HFFc6 (cell line): Measurements from ENCODE around the gene AUNIP. TPM values are rescaled to one million over a fixed set of nuclear protein-coding genes. Genes with fewer than 3 reads are reported as not detected.

Experiments
- DNase-seq: peaks from one replicate; pipeline ENCODE4 v3.0.0-alpha.2; 2018
- H3K27ac Mint-ChIP-seq: 2 replicates; pipeline ENCODE4 v1.8.0; 2020; ENCODE audit warnings: mild to moderate bottlenecking, mixed read lengths
- H3K27me3 Mint-ChIP-seq: 2 replicates; pipeline ENCODE4 v1.8.0; 2021; ENCODE audit warnings: mild to moderate bottlenecking, moderate library complexity, mixed read lengths; ENCODE audit not compliant: insufficient read depth
- H3K36me3 Mint-ChIP-seq: 2 replicates; pipeline ENCODE4 v1.8.0; 2021; ENCODE audit warnings: low read depth, mixed read lengths
- H3K4me1 Mint-ChIP-seq: 2 replicates; pipeline ENCODE4 v1.8.0; 2020; ENCODE audit warnings: low read depth, mixed read lengths
- H3K4me3 Mint-ChIP-seq: 2 replicates; pipeline ENCODE4 v1.8.0; 2020; ENCODE audit warnings: mild to moderate bottlenecking, moderate library complexity, mixed read lengths
- H3K9me3 Mint-ChIP-seq: 2 replicates; pipeline ENCODE4 v1.8.0; 2020; ENCODE audit warnings: mild to moderate bottlenecking, mixed read lengths
- microRNA-seq: library from miRNA; unstranded; fragments of <30 nt; microRNA quantifications from one replicate; pipeline ENCODE4, GENCODE V29; 2019
- total RNA-seq, 6 experiments: library from RNA; stranded (reverse); fragmentation: NEBNext Ultra II Directional; extraction: Animal tissue kit (Norgen Biotek cat#: 25700); gene quantifications; 2 replicates in 1 of 6; 3 replicates in 5 of 6; pipeline ENCODE4 v1.2.3, GENCODE V29; 2021
- TF ChIP-seq, protein P1 (sequence below): fragments of 200-600 bp; sonication (generic); IDR thresholded peaks from 2 replicates; pipeline ENCODE4 v1.5.0; 2021; ENCODE audit warnings: antibody characterized with exemption, mild to moderate bottlenecking

AUNIP gene
- total RNA-seq, 6 experiments from 2014 or later = 2.4 to 3.6 (median 3.2) TPM

DNA sequence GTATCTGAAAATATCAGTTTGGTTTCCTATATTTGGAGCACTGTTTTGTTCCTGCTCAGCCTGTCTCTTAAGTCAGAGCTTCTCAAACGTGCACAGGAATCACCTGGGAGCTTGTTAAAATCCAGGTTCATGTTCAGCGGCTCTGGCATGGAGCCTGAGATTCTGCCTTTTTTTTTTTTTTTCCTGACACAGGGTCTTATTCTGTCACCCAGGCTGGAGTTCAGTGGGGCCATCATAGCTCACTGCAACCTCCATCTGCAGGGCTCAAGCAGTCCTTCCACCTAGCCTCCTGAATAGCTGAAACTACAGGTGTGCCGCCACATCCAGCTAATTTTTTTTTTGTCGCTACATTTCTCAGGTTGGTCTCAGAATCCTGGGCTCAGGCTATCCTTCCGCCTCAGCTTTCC is 71.5 kb downstream of the AUNIP start:
- H3K4me3 Mint-ChIP-seq = no peak overlapping the region
- TF ChIP-seq, protein P1, sequence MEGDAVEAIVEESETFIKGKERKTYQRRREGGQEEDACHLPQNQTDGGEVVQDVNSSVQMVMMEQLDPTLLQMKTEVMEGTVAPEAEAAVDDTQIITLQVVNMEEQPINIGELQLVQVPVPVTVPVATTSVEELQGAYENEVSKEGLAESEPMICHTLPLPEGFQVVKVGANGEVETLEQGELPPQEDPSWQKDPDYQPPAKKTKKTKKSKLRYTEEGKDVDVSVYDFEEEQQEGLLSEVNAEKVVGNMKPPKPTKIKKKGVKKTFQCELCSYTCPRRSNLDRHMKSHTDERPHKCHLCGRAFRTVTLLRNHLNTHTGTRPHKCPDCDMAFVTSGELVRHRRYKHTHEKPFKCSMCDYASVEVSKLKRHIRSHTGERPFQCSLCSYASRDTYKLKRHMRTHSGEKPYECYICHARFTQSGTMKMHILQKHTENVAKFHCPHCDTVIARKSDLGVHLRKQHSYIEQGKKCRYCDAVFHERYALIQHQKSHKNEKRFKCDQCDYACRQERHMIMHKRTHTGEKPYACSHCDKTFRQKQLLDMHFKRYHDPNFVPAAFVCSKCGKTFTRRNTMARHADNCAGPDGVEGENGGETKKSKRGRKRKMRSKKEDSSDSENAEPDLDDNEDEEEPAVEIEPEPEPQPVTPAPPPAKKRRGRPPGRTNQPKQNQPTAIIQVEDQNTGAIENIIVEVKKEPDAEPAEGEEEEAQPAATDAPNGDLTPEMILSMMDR = no peak
- H3K27me3 Mint-ChIP-seq = peaks cover 39% of the 10 kb centered on the region
- no peak overlapping the region for H3K27ac Mint-ChIP-seq
- DNase-seq = no peak
- H3K4me1 Mint-ChIP-seq = peaks cover 28% of the 10 kb centered on the region
- no peaks in the 10 kb centered on the region for H3K9me3 Mint-ChIP-seq
- peaks cover 6% of the 10 kb centered on the region; the same call in 1 of the 2 replicates for H3K36me3 Mint-ChIP-seq

DNA sequence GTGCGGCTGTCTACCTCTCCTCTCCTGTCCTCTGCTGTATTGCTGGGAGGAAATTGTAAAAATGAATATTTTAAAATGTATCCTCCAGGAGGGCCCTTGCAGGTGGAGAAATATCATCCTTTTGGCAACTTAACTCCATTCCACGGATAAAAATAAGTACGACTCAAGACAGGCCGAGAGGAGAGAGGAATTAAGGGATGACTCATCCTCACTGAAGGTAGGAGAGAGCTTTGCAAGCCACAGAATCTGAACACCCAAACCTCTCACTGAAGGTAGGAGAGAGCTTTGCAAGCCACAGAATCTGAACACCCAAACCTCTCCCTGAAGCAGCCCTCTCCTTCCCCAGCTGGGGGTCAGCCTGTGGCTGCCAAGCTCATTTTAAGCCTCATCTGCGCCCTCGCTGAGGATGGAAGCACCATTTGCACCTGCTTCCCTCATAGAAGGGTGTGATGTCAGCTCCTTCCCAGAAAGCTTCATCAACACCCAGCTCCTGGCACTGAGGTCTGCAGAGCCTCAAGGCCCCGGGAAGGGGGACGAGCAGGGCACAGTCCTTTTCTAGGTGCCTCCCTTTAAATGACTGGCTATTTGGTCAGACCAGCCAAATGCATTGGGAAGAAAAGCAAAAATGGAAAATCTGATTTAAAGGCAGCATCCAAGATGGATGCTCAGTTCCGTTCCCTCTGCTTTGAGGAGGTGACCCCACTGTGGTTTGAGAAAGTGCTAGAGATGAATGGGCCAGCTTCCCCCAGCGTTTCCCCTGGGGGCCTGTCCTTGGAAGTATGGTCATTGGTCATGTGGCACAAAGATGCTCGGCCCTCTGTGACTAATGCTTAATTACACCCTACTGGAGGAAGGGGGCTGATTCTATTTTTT is 72.1 kb downstream of the AUNIP start:
- Mint-ChIP-seq H3K4me3 (no peak overlapping the region), H3K4me1 (peaks cover 28% of the 10 kb centered on the region), H3K9me3 (no peaks in the 10 kb centered on the region), H3K27me3 (peaks cover 38% of the 10 kb centered on the region), H3K27ac (no peak overlapping the region), H3K36me3 (peaks cover 6% of the 10 kb centered on the region; the same call in 1 of the 2 replicates)
- DNase-seq = peak; percentile 48
- TF ChIP-seq, protein P1 = no peak

DNA sequence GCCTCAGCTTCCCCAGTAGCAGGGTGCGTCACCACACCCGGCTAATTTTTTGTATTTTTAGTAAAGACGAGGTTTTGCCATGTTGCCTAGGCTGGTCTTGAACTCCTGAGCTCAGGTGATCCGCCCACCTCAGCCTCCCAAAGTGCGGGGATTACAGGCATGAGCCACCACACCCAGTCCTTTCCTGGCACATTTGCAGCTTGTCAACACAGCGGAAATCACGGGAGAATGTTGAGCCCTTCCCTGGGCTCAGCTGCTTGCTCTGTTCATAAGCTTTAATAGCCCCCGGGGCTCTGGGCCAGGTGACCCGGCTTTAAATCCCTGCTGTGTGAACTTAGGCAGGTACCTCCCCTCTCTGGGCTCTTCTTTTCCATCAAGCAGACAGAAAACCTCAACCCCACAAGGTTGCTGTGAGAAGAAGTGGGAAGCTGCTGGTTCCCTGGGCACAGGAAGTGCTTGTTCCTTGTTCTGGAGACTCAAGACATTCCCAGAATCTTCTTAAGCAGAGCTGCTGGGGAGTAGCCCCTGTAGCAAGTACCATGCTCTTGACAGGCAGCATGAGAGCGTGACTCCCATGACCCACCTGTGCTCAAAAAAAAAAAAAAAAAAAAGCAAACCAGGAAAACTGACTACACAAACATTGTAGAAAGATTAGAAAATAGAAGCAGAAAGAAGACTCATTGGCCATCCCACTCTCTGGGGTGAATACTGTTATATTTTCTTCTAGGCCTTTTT is 73.8 kb downstream of the AUNIP start:
- peaks cover 26% of the 10 kb centered on the region for H3K27me3 Mint-ChIP-seq
- peaks cover 6% of the 10 kb centered on the region; the same call in 1 of the 2 replicates for H3K36me3 Mint-ChIP-seq
- no peak overlapping the region for H3K4me3 Mint-ChIP-seq
- H3K4me1 Mint-ChIP-seq = peaks cover 28% of the 10 kb centered on the region
- TF ChIP-seq, protein P1 = no peak
- no peaks in the 10 kb centered on the region for H3K9me3 Mint-ChIP-seq
- DNase-seq = no peak
- no peak overlapping the region for H3K27ac Mint-ChIP-seq

DNA sequence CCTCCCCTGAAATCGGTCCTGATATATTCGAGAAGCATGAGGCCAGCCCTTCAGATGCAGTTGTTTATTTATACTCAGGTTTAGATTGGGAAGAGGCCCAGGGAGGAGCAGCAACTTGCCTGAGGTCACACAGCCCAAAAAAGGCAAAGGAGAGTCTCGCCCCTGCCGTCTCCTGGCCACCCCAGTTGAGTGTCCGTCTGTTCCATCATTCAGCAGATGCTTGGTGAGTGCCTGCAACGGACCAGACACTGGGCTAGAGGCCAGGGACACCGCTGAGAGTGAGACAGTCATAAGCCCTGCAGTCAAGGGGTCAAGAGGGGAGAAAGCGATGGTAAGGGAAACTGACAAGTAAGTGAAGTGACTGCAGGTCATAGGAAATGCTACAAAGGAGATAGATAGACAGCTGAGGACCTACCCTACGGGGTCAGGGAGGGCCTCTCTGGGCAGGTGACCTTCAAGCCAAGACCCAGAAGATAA is 74.6 kb downstream of the AUNIP start:
- H3K4me3 Mint-ChIP-seq = no peak overlapping the region
- H3K36me3 Mint-ChIP-seq = no peaks in the 10 kb centered on the region
- TF ChIP-seq, protein P1 = no peak
- peaks cover 28% of the 10 kb centered on the region for H3K4me1 Mint-ChIP-seq
- peaks cover 23% of the 10 kb centered on the region for H3K27me3 Mint-ChIP-seq
- DNase-seq = peak; percentile 23
- no peak overlapping the region for H3K27ac Mint-ChIP-seq
- no peaks in the 10 kb centered on the region for H3K9me3 Mint-ChIP-seq

Small RNA genes within 50 kb of the gene (microRNA-seq; reads per million reads assigned to microRNA genes)
- not detected for gene MIR3917

Other genes with a start within 250 kb of the AUNIP start
- gene MAN1C1, start 242.7 kb downstream of the AUNIP start, total RNA-seq = under 1 TPM in 3 of 6 experiments, not detected in 3; 0.07 to 0.14 (median 0.08) TPM
- gene SELENON, start 59.3 kb downstream of the AUNIP start, total RNA-seq = 10 to 100 TPM; 48.1 to 64.5 (median 58.8) TPM
- 10 to 100 TPM; 52.4 to 69.1 (median 59.1) TPM for gene MTFR1L, start 39.5 kb downstream of the AUNIP start, total RNA-seq
- gene PAQR7, start 16.3 kb upstream of the AUNIP start, total RNA-seq = 10 to 100 TPM; 16.0 to 19.5 (median 17.9) TPM
- 100 to 1,000 TPM; 201 to 370 (median 342) TPM for gene STMN1, start 47.0 kb upstream of the AUNIP start, total RNA-seq
- 10 to 100 TPM in 3 of 6 experiments, 1 to 10 TPM in 3; 9.4 to 14.0 (median 10.0) TPM for gene PAFAH2, start 138.6 kb upstream of the AUNIP start, total RNA-seq
- 10 to 100 TPM in 3 of 6 experiments, 1 to 10 TPM in 3; 8.1 to 22.9 (median 9.4) TPM for gene EXTL1, start 162.3 kb upstream of the AUNIP start, total RNA-seq
- gene SLC30A2, start 186.7 kb upstream of the AUNIP start, total RNA-seq = not detected
- gene TRIM63, start 208.2 kb upstream of the AUNIP start, total RNA-seq = not detected